Stomach (tissue), 4 donors: ENCODE results near the gene MCMBP.

Experiments
- EP300 ChIP-seq: sonication (generic); formaldehyde crosslinking; IDR thresholded peaks from one replicate; pipeline ENCODE4 v1.6.1; 2017; ENCODE audit warnings: antibody characterized with exemption
- POLR2A ChIP-seq, 4 donors: fragments of 450-650 bp; IDR thresholded peaks; one replicate each; pipeline ENCODE4 v1.6.1; 2016; ENCODE audit warnings: antibody characterized with exemption in 4 of 4, control low read depth in 2 of 4, mild to moderate bottlenecking in 1 of 4, moderate library complexity in 1 of 4
- POLR2AphosphoS5 ChIP-seq, 3 donors: sonication (generic); formaldehyde crosslinking; IDR thresholded peaks; one replicate each; pipeline ENCODE4 v1.6.1; 2016; ENCODE audit warnings: antibody characterized with exemption in 3 of 3
- TF ChIP-seq, protein P1 (sequence below), 7 experiments: fragments of 450-650 bp in 4 of 7; fragments of 200-600 bp in 3 of 7; sonication (generic) in 3 of 7; IDR thresholded peaks; one replicate each; pipeline ENCODE4 v1.5.1; 2016 to 2019; ENCODE audit warnings: antibody characterized with exemption in 7 of 7, control low read depth in 2 of 7, mild to moderate bottlenecking in 1 of 7

DNA sequence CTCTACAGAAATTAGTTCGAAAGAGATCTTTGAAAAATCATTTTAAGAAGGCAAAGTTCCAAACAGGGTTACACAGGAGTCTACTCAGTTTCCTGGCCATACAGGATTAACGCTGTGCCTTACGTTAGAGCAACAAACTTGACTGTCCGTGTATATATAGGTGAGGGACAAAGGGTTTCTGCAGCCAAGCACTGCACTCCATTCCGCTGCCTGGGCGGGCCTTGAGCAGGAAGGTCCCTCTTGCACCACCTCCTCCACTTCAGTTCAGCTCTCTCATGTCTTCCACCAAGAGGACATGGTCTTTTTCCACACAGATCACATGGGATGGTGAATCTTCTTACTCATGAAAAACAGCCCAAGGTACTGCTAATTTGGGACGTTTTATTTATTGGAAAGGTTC lies 43.2 kb downstream of the MCMBP start:
- TF ChIP-seq, protein P1, sequence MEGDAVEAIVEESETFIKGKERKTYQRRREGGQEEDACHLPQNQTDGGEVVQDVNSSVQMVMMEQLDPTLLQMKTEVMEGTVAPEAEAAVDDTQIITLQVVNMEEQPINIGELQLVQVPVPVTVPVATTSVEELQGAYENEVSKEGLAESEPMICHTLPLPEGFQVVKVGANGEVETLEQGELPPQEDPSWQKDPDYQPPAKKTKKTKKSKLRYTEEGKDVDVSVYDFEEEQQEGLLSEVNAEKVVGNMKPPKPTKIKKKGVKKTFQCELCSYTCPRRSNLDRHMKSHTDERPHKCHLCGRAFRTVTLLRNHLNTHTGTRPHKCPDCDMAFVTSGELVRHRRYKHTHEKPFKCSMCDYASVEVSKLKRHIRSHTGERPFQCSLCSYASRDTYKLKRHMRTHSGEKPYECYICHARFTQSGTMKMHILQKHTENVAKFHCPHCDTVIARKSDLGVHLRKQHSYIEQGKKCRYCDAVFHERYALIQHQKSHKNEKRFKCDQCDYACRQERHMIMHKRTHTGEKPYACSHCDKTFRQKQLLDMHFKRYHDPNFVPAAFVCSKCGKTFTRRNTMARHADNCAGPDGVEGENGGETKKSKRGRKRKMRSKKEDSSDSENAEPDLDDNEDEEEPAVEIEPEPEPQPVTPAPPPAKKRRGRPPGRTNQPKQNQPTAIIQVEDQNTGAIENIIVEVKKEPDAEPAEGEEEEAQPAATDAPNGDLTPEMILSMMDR (IDR thresholded peaks at IDR 0.05), result no peak
- TF ChIP-seq EP300 (no peak), POLR2A (IDR thresholded peaks at IDR 0.05) (no peak), POLR2AphosphoS5 (IDR thresholded peaks at IDR 0.05) (no peak)
